Activated effector memory CD4-positive, alpha-beta T cell treated with Interleukin-2 at 50 U/mL for 16 hours (primary cell): ENCODE data around the gene SMCR8.
"Not testable (repeated sequence)": the region's sequence is repeated elsewhere in the genome, so short reads cannot be mapped to it uniquely, and the experiment has no call there.

Experiments
- DNase-seq: peaks from one replicate; pipeline ENCODE4 v3.0.0-alpha.2; 2020

The SMCR8 gene

GRCh38 chr17:18318117-18318516 is 3.0 kb downstream of the SMCR8 start:
- DNase-seq, result no peak

DNA sequence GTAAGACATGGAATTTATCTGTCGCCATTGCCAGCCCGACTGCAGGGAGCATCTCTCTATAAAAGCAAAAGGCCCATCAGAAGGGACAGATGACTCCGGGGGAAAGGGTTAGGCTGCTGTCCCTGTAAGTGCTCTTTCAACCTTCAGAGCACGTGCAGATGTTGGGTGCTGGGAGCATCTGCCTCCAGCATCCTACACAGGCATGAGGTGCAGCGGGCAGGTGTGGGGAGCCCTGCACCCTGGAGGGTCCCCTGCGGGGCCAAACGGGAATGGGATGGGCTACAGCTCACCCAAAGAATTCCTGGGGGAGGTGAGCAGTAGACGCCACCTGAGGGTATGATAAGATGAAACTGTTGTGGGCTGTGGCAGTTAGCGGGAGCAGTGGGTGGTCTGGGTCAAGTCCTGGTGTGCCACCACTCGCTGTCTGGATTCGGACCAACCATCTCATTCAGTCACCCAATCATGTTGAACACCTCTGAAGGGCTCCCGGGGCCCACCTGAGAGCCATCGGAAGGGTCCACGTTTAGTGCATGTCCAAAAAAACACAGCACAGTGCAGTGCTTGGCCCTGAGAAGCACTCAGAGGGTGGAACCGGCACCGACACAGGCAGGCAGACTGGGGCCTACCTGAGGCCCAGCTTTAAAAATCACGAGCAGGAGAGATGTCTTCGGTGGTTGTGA is 3.8 kb downstream of the SMCR8 start:
- DNase-seq, result no peak

- no peak for DNase-seq
These were observed 4.6 kb downstream of the SMCR8 start for GRCh38 chr17:18319604-18320256.

- DNase-seq, result no peak
These were observed 5.2 kb downstream of the SMCR8 start for GRCh38 chr17:18320301-18320700.

DNA sequence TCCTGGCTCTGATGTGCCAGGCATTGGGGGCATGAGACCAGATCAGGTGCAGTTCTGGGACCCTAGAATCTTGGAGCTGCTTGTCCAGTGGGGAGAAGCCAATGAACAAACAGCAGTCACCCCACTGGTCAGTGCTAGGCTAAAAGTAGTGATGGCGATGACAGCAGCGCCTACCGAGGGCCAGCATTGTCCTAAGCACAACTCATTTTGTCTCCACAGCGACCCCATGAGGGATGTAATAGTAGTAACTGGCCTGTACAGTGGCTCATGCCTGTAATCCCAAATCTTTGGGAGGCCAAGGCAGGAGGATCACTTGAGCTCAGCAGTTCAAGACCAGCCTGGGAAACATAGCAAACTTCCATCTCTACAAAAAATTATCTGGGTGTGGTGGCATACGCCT is 6.2 kb downstream of the SMCR8 start:
- DNase-seq, result no peak

- DNase-seq, result no peak
These were observed 7.4 kb downstream of the SMCR8 start for GRCh38 chr17:18322522-18322921.

GRCh38 chr17:18323007-18323406 is 7.9 kb downstream of the SMCR8 start:
- no peak for DNase-seq

GRCh38 chr17:18323507-18324139 is 8.5 kb downstream of the SMCR8 start:
- no peak for DNase-seq

DNA sequence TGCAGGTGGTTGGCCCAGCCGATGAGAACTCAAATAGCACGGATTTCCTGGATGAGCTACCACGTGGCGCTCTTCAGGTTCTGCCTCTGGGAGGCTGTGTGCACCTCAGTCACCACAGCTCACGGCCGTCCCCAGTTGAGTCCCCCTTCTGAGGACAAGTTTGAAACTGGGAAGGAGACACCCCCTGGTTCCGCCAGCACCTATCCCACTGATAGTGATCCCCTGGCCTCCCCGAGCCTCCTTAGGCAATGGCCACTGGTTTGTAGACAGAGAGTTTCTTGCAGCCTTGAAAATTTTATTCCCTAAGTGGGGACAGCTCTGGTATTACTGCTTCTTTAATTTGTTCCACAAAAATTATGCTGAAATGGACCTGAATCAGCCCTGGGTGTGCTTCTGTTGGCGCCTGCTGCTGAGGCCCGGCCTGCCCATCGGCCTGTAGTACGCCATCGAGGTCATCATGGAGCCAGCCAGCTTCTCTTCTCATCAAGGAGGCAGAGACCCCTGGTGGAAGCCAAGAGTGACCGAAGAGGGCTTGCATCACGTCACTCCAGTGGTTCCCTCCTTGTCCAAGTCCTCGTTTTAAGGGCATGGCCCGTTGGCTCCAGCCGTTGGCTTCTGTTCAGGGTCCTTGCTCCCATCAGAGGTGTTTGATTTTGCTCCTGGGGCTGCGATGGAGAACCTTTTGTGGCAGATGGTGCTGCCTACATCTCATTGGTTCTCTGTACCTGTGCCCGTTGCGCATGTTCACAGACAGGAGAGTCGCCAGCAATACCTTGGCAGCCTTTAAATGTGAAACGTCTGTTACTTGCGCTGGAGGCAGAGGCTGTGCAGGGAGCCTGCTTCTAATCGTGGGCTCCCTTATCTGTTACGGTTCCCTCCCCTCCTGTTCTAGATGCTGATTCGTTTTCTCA is 9.3 kb downstream of the SMCR8 start:
- DNase-seq, result no peak

- no peak for DNase-seq
These were observed 10.9 kb downstream of the SMCR8 start for GRCh38 chr17:18326039-18326438.

DNA sequence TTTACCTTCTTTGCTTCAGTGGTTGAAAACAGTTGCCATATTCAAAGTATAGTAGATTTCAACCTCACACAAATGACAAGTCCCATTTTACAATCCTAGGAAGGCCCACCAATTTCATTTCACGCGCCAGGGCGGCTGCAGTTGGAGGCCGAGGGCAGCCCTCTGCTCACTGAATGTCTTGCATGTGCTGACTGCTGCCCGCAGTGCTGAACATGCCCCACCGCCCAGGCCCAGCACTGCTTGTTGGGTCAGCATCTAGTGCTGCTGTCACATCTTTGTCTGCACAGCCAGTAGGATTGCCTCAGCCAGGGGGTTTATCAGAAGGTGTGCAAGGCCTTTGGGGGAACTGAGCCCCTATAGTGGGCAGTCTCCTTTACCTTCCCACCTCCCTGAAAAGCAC is 11.5 kb downstream of the SMCR8 start:
- no peak for DNase-seq

DNA sequence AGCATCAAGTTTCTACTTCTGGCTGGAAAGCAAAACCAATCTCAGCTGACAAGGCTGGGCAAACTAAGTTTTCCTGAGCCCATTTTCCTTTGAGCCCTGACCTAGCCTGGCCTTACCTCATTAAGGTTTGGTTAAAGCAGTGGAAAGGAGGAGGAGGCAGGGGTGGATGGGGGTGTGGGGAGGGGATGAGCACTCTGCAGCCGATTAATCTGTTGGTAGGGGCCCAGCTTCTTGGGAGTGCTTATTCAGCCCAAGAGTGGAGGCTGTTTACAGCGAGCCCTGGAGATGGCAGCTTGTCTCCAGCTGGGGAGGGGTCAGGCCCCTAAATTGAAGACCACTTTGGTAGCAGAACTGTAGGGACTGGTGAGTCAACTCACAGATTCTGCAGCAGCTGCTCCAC is 12.0 kb downstream of the SMCR8 start:
- DNase-seq, result no peak

DNA sequence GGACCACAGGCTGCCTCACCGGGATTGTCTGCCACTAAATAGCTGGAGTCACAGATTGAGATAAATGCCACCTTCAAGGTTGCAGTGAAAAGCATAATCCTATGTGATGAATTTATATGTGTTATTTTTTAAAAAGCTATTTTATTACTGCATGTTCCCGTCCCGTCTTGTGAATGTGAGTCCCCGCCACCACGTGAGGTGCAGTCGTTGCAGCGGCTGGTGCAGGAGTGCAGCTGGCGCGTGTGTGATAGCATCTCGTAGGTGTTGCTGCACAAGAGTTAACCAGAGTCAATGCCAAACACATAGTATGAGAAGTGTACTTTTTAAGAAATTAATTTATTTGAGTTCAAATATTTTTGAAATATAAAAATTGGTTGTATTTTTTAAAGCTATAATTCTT is 12.5 kb downstream of the SMCR8 start:
- DNase-seq, result no peak

DNA sequence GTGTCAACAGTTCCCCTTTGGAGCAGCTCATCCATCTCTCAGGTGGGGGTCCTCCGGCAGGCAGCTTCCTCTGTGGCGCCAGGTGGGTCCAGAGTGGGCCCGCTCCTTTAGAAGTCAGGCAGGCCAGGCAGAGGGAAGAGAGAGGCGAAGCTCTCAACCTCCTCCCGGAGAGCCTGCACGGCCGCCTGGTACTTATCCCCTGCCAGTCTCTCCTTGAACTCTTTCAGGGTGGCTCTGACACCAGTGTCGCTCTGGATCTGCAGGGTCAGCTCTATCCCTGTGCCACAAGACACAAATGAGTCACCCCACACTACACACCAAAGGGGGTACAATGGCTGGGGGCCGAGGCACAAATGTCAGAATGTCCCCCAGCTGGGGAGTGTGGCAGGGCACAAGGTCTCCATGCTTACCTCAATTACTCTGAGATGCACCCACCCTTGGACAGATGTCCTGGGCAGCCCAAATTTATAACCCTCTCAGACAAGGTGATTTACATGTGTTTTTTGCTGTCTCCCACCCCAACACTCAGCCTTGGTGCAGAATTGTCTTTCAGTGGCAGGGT is 13.6 kb downstream of the SMCR8 start:
- no peak for DNase-seq

- DNase-seq, result no peak
These were observed 16.8 kb downstream of the SMCR8 start for GRCh38 chr17:18331879-18332278.

GRCh38 chr17:18332909-18333489 is 17.9 kb downstream of the SMCR8 start:
- no peak for DNase-seq

DNA sequence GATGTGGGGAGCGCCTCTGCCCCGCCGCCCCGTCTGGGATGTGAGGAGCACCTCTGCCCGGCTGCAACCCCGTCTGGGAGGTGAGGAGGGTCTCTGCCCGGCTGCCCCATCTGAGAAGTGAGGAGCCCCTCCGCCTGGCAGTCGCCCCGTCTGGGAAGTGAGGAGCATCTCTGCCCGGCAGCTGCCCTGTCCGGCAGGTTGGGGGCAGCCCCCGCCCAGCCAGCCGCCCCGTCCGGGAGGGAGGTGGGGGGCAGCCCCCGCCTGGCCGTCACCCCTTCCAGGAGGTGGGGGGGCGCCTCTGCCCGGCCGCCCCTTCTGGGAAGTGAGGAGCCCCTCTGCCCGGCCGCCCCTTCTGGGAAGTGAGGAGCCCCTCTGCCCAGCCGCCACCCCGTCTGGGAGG is 23.1 kb downstream of the SMCR8 start:
- DNase-seq, result not testable (repeated sequence)

DNA sequence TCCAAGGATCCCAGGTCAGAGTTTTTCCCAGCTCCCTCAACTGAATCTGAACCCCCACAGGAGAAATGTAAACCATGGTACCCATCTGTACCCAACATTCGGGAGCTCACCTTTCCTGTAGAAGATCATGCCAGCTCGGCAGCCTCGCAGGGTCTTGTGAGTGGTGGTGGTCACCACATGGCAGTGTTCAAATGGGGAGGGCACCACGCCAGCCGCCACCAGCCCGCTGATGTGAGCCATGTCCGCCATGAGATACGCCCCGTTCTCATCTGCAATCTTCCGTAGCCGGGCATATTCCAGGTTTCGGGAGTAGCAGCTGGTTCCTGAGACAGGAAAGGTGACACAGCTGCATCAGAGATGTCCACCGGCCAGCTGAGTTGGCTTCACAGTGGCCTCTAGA is 24.8 kb downstream of the SMCR8 start:
- DNase-seq, result no peak

DNA sequence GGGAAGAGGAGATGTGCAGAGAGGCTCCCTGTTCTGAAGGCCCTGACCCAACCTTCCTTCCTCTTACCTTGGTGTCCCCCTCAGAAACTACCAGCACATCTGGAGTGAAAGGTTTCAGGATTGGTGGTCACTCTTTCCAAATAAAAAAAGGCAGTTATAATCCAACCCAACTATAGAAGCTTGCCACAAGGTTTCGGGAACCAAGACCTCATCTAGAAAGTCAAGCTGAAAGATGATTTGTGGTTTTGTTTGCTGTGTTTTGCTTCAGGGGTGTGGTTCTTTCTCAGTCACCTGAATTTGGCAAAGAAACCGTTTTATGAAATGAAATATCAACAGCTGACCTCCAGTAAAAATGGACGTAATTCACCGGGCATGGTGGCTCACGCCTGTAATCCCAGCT is 28.9 kb downstream of the SMCR8 start:
- no peak for DNase-seq

- no peak for DNase-seq
These were observed 38.4 kb downstream of the SMCR8 start for GRCh38 chr17:18353541-18353940.

DNA sequence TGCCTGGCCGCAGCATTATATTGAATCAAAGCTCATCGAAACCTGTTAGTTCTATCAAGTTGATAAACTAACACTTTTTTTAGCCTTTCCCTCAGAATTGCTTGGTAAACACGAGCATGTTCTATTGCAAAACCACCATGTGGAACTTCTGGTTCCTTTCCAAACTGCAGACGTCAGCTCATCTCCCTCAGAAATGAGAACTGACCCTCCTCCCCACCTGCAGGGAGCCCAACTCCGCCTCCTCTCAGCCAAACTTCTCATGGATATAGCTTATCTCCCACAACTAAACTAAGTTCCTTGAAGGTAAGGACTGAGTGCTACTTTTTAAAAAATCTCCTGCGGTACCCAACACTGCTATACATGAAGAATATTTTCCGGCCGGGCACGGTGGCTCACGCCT is 41.5 kb downstream of the SMCR8 start:
- DNase-seq, result no peak

DNA sequence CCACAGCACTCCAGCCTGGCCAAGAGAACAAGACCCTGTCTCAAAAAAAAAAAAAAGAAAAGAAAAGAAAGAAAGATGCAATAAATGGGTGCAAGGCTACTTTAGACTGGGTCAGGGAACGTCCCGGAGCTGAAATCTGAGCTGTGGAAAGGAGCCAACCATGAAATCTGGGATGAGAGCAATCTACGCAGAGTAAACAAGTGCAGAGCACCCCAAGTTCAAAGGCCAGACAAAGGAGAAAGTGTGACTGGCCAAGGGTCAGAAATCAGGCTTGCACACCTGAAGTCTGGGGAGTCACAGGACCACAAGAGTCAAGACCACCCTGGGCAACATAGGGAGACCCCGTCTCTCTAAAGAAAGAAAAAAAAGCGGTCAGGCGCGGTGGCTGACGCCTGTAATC is 45.4 kb downstream of the SMCR8 start:
- no peak for DNase-seq
